ENCODE results near the gene PPP4C. TPM values are rescaled to one million over a fixed set of nuclear protein-coding genes. Genes with fewer than 3 reads are reported as not detected.
"Not testable (repeated sequence)": the region's sequence is repeated elsewhere in the genome, so short reads cannot be mapped to it uniquely, and the experiment has no call there.

PPP4C gene
- total RNA-seq, 3 donors from 2014 or later: 47.7 to 55.1 (median 51.7) TPM

DNA sequence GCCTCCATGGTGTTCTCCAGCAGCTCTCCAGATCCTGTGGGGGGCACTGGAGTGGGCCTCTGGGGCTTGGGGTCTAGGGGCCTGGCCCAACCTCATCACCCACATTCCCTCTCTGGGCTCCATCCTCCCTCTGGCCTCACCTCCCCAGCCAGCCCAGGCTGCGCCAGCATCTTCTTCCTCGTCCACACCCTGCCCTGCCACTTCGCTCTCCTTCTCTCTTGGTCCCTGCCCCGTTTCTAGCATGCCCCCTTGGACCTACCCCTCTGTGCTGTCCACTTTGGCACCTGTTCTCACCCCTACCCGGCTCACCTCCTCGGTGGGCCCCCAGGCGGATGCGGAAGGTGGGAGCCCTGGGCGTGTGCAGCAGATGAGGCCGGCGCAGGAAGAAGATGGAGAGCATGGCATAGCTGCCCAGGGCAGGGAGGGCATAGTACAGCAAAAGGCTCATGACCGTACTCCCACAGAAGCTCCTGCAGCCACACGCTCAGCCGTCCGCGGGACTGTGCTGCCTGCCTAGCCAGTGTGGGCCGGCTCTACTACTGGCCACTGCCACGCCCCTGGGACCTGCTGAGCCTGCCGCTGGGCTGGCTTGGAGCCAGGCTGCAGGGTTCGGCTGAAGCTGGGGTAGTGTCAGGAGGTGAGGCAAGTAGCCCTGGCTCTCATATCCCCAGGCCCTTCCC is 37.4 kb downstream of the PPP4C start, which contains the start of gene GDPD3:
Gene GDPD3, minus strand, starts transcription at position 507 of the 680 bp plus-strand sequence. Its CDS starts 59 bp downstream, at position 448.
- Histone ChIP-seq H3K4me3 (no peak within 1 kb of the TSS), H3K27ac (peak within 1 kb of the TSS; percentile 41 to 43), H3K4me1 (no peaks in the 10 kb centered on the region), H3K36me3 (no peaks in the 10 kb centered on the region), H3K9me3 (no peaks in the 10 kb centered on the region), H3K27me3 (no peaks in the 10 kb centered on the region)
- intact Hi-C loops (cut with DNase I; ENCODE audit: low total_unique reads): no loop called here
- no peak for DNase-seq (ENCODE audit: low spot score in 2 of 2)
- no peak for TF ChIP-seq POLR2A (IDR thresholded peaks at IDR 0.05)
- TF ChIP-seq POLR2AphosphoS5 (IDR thresholded peaks at IDR 0.05): no peak
- TF ChIP-seq, protein P1, sequence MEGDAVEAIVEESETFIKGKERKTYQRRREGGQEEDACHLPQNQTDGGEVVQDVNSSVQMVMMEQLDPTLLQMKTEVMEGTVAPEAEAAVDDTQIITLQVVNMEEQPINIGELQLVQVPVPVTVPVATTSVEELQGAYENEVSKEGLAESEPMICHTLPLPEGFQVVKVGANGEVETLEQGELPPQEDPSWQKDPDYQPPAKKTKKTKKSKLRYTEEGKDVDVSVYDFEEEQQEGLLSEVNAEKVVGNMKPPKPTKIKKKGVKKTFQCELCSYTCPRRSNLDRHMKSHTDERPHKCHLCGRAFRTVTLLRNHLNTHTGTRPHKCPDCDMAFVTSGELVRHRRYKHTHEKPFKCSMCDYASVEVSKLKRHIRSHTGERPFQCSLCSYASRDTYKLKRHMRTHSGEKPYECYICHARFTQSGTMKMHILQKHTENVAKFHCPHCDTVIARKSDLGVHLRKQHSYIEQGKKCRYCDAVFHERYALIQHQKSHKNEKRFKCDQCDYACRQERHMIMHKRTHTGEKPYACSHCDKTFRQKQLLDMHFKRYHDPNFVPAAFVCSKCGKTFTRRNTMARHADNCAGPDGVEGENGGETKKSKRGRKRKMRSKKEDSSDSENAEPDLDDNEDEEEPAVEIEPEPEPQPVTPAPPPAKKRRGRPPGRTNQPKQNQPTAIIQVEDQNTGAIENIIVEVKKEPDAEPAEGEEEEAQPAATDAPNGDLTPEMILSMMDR (IDR thresholded peaks at IDR 0.05): no peak

- no peaks in the 10 kb centered on the region for H3K36me3 ChIP-seq
- intact Hi-C loops (cut with DNase I; ENCODE audit: low total_unique reads): no loop called here
- H3K4me3 ChIP-seq: no peak overlapping the region
- no peaks in the 10 kb centered on the region for H3K9me3 ChIP-seq
- peak overlapping the region; percentile 41 to 43 for H3K27ac ChIP-seq
- H3K4me1 ChIP-seq: no peaks in the 10 kb centered on the region
- TF ChIP-seq POLR2A (IDR thresholded peaks at IDR 0.05): no peak
- TF ChIP-seq POLR2AphosphoS5 (IDR thresholded peaks at IDR 0.05): no peak
- TF ChIP-seq, protein P1 (IDR thresholded peaks at IDR 0.05): no peak
- H3K27me3 ChIP-seq: no peaks in the 10 kb centered on the region
- DNase-seq (ENCODE audit: low spot score in 2 of 2): no peak
Observed at GRCh38 chr16:30113711-30114333, 38.0 kb downstream of the PPP4C start.

GRCh38 chr16:30114411-30114810 is 38.6 kb downstream of the PPP4C start:
- H3K27me3 ChIP-seq: no peaks in the 10 kb centered on the region
- DNase-seq (ENCODE audit: low spot score in 2 of 2): no peak
- H3K9me3 ChIP-seq: no peaks in the 10 kb centered on the region
- H3K4me1 ChIP-seq: no peaks in the 10 kb centered on the region
- no peak overlapping the region for H3K4me3 ChIP-seq
- no peaks in the 10 kb centered on the region for H3K36me3 ChIP-seq
- no peak overlapping the region for H3K27ac ChIP-seq
- intact Hi-C loops (cut with DNase I; ENCODE audit: low total_unique reads): no loop called here
- TF ChIP-seq, protein P1 (IDR thresholded peaks at IDR 0.05): no peak
- TF ChIP-seq POLR2AphosphoS5 (IDR thresholded peaks at IDR 0.05) (no peak), POLR2A (IDR thresholded peaks at IDR 0.05) (no peak)

- H3K27ac ChIP-seq; H3K4me3 ChIP-seq; intact Hi-C loops (cut with DNase I; ENCODE audit: low total_unique reads); H3K4me1 ChIP-seq; H3K27me3 ChIP-seq; H3K9me3 ChIP-seq; DNase-seq (ENCODE audit: low spot score in 2 of 2); H3K36me3 ChIP-seq: not testable (repeated sequence)
Observed at GRCh38 chr16:30114833-30115232, 39.0 kb downstream of the PPP4C start.

- intact Hi-C loops (cut with DNase I; ENCODE audit: low total_unique reads): no loop called here
- Histone ChIP-seq H3K27ac (no peak overlapping the region), H3K9me3 (no peaks in the 10 kb centered on the region), H3K4me3 (no peak overlapping the region), H3K4me1 (no peaks in the 10 kb centered on the region), H3K36me3 (no peaks in the 10 kb centered on the region), H3K27me3 (no peaks in the 10 kb centered on the region)
- no peak for DNase-seq (ENCODE audit: low spot score in 2 of 2)
- TF ChIP-seq, protein P1 (IDR thresholded peaks at IDR 0.05): no peak
- TF ChIP-seq POLR2A (IDR thresholded peaks at IDR 0.05) (no peak), POLR2AphosphoS5 (IDR thresholded peaks at IDR 0.05) (no peak)
Observed at GRCh38 chr16:30115238-30115637, 39.4 kb downstream of the PPP4C start.
